ENCODE measurements around the gene IQGAP2.
A peak's percentile ranks its signal among the peaks of the same experiment; 100 is the strongest.
"Not testable (repeated sequence)": the region's sequence is repeated elsewhere in the genome, so short reads cannot be mapped to it uniquely, and the experiment has no call there.

The IQGAP2 gene

DNA sequence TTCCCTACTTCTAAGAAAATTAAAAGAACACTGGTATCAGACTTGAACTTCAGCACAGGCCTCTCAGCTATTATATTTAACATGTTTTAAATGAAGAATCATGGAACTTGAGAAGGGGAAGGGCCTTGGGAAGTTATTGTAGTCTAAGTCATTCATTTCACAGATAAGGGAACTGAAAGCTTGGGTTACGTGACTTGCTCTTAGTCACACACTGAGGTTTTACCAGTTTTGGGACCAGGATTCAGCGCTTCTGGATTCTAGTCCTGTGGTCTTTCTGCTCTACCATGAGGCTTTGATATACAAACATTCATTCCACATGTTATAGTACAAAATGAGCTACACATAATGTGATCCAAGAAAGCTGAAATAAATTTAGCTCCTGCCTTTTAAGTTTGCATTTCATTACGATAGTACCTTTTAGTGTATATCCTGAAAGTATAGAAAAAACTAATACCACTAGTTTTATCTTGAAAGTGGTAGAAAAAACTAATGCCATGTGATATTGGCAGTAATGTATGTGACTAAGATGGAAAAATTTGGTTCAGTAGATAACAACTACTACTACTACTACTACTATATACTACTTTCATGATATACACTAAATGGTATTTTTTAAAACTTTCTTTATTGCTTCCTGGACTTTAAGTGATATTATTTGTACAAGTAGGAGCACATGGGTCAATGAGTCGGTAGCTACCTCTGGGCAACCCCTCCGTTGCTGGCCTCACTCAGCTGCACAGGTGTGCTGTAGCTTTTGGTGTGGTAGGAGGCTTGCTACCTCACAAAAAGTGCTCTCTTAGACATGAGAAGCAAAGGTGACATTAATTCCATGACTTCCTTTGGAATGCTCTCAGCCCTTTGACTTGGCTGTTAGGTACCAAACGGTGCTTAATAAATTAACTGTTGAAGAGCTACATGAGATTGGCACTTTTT lies 179.4 kb downstream of the IQGAP2 start:
- DNase-seq, result no peak

DNA sequence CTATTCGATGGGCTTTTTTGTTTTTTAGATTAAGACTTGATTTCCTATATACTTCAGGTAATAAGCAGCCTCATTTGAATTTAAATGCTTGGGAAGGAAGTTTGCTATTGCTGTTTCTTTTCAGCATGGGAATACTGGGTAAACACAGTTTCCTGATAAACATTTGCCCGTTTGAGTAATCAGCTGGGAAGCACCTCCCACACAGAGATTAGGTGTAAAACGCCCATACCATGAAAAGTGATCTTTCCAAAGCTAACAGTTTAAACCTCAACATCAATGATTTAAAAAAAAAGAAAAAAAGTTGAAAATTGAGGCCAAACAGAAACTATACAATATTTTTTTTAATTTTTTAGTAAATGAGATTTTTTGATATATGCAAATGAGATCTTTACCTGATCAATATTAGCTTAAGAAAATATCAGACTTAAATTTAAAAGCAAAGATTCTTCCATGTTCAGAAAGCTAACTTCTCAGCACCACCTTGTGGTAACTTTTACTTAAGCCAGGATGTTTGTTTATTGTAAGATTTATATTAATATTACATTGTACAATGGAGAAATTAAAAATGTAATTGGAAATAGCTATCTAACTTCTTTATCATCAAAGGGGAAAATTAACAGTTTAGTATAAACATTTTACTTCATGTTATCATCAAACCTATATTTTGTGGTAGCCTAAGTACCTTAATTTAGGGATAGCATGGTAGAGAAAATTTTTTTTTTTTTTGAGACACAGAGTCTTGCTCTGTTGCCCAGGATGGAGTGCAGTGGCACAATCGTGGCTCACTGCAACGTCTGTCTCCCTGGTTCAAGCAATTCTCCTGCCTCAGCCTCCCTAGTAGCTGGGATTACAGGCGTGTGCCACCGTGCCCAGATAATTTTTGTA lies 180.3 kb downstream of the IQGAP2 start:
- no peak for DNase-seq

DNA sequence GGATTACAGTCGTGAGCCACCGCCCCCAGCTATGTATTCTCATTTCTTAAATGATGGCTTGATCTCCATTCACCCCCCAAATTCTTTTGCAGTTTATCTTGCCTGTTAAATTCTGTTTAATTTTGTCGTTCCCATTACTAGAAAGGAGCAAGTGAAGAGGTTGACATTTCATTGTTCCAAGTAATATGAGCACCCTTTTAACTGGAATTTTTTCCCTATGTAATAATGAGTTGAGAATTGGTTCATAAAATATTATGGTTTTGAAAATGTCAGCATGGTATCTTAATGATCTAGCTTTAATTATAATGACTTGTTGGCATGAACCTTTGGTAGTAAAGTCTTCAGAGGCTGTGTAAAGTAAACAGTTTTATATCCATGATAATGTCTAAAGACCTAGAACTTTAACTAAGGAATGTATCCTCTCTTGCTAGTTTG lies 182.7 kb downstream of the IQGAP2 start:
- DNase-seq, result no peak

DNA sequence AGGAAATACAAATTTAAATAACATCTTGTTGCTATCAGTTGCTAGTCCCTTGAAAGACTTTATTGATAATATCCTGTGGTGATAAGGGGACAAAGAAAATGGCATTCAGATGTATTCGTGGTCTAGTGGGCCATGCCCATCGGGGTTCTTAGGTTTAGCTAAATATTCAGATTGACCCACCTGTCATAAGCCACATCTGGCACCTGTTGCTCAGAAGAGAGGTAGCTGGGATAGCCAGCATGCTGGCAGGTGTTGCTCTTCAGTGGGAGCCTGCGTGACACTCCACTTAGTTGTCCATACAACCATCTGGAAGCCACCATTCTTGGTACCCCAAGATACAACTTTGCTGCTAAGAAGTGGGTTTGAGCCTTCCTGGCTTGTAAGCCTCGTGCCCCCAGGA lies 183.4 kb downstream of the IQGAP2 start:
- no peak for DNase-seq

DNA sequence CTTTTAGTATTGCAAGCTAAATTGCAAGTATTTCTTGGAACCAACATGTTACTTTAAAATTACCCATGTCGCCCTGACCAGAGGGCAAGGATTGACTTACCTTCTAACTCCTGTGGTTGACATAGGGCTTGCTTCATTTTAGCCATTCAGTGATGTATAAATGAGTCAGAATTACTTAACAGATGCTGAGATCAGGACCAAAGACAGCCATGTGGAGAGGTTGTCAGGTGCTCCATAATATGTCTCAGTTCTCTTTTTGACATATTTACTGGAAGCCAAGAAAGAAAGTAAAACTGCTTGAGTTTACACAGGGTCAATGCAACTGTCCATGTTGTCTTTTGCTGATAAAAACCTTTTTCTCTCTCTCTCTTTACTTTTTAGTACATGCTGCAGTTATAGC lies 186.9 kb downstream of the IQGAP2 start:
- DNase-seq, result no peak

DNA sequence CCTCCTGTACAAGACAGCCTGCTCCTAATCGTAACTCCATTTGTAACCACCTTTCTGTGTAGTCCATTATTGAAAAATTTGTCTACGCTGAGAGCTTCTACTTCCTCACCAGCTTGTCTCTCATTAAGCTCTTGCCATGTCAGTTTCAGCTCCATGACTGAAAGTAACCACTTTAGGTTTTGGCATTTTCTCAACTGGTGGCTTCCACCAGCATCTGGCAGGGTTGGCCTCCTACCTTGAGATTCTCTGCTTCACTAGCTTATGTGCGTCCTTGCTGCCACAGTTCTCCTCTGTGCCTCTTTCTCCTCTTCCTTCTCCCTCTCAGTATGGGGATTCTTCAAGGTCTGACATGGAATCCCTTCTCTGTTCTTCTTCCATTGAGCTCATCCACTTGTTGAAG lies 188.3 kb downstream of the IQGAP2 start:
- DNase-seq, result no peak

DNA sequence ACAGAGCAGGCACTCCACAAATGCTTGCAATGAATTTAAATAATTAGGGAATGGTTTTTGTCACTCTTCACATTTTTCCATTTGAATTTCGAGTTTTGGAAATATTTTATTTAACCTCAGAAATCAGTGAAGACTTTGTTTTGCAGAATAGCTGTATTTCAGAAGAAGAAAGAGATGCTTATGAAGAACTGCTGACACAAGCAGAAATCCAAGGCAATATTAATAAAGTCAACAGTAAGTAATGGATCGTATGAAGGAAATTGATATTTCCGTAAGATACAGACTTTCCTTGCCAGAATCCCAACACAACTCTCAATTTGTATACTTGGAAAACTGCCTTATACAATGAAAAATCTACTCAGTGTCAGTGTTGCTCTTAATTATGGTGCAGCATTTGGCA lies 189.6 kb downstream of the IQGAP2 start:
- DNase-seq, result no peak

DNA sequence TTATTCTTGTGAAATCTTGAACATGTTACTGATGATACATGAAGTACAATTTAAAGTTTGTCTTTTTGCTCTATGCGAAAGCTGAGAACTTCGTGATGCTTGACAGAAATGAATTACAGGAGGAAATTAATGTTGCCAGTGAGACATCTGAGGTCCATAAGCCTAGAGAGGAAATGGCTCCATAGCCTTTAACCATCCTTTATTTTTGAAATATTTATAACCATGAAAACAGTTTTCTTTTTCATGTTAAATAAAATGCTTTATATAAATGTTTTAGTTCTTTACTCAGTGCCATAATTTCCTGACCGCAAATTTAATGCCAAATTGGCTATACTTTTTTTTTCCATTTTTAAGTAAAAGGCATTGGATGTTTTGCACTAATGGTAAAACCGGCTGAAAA lies 191.0 kb downstream of the IQGAP2 start:
- DNase-seq, result no peak

DNA sequence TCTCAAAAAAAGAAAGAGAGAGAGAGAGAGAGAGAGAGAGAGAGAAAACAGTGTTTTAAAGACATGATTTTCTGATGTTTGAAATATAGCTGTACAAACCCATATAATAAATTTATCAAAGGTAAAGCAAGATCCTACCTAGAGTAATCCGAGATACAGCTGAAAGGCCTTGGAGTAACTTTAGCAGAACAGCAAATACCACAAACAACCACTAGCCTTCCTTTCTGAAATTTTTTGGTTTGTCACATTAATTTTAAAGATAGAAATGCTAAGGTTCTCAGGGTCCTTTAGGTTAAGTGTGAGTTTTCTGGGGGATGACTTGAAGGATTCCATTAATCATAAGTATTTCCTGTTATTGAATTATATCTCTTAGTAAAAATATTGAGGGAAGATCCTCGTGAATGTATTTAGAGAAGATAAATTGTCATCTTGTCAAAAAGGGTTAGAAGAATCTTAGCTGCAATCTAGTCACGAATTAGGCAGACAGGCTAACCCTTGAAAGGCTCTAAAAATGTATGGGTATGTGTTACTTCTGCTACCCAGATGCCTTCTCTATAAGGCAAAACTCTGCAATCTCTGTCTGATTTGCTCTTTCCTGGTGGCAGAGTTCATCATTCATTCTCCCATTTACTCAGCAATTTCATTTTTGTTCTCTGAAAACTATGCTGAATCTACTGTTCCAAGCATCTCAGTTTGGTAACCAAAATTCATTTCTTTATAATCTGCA lies 192.8 kb downstream of the IQGAP2 start:
- DNase-seq, result no peak

DNA sequence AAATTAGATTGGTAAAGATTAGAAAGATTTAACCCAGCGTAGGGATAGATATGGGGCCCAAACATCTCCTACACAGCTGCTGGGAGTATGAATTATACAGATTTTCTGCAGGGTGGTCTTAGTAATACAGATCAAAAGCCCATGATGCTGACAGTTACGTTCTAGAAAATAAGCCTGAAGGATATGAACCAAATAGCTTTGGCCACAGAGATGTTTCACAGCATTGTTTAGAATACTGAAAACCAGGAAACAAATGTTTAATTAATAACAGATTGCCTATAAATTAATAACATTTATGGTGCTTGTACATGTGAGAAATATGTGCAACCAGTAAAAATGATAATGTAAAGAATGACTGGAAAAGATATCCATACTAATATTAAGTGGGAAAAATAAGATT lies 195.4 kb downstream of the IQGAP2 start:
- no peak for DNase-seq

DNA sequence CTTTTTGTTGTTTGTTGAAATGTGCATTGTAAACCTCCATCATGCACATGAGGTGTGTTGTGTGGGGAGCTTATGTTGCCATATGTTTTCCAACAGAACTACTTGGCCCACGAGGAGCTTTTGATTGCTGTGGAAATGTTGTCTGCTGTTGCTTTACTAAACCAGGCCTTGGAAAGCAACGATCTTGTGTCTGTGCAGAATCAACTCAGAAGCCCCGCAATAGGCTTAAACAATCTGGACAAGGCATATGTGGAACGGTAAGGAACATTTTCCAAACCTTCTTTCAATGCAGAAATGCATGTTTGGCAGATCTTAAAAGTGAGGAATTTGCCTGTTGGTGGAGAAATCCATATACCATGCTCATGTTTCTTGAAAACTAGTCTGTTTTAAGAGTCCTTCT lies 197.6 kb downstream of the IQGAP2 start:
- no peak for DNase-seq

DNA sequence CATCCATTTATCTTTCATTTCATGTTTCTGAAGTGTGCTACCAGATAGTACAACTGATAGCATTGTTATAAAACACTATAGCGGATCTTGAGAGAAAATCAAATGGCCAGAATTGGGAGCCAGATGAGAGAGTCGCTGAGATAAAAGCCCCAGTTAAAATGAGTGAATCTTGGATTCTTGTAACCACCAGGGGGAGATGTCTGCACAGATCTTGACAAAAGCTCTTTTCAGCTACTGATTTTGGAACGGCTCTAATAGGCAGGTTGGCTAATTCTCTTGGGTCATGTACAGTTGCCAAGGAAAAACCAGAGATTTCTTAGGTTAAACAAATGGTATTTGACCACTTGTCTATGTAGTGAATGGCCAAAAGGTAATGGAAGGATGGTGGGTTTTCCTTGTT lies 198.4 kb downstream of the IQGAP2 start:
- peak; percentile 8 for DNase-seq

DNA sequence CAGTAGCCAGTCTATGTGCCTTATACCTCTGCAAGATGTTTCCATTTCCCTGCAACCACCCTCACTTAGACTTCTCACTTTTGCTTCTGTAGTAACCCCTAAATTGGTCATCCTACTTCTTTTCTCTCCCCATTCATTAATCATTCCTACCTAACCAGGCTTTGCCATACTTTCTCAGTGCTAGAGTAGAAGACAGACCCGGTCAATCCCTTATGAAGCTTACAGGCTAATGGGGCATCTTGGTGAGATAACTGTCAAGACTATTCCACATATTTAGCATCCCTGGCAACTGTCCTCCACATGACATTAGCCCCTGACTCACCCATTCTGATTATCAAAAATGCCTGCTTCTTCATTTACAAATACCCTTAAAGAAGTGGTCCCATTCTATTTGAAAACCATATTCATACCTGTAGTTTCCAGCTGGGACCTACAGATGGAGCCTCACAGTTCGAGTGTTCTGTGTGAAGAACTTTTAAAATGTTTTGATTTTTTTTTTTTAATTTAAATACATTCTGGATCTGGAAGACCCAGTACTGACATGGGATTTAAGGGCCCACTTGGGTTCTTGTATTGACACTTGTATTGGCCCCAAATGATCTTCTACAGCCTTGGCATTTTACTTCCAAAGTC lies 199.1 kb downstream of the IQGAP2 start:
- DNase-seq, result no peak

DNA sequence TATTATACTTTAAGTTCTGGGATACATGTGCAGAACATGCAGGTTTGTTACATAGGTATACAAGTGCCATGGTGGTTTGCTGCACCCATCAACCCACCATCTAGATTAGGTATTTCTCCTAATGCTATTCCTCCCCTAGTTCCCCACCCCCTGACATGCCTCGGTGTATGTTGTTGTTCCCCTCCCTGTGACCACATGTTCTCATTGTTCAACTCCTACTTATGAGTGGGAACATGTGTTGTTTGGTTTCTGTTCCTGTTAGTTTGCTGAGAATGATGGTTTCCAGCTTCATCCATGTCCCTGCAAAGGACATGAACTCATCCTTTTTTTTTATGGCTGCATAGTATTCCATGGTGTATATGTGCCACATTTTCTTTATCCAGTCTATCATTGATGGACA lies 200.9 kb downstream of the IQGAP2 start:
- DNase-seq, result not testable (repeated sequence)

DNA sequence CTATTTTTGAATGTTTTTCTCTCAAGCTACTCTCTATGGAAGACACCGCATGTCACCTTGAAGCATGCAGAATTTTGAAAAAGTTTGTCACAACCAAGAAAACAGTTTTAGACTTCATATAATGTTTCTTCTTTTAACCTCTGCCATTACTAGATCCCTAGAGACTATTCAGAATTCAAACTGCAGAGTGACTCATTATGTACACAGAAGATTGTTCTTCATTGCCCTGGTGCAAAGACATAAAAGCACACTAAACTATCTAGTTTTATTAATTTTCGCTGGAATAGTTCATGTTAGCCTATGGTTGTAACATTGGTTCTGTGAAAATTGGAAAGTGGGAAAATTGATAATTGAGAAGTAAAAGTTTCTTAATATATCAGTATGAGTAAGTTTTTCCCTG lies 201.8 kb downstream of the IQGAP2 start:
- no peak for DNase-seq

DNA sequence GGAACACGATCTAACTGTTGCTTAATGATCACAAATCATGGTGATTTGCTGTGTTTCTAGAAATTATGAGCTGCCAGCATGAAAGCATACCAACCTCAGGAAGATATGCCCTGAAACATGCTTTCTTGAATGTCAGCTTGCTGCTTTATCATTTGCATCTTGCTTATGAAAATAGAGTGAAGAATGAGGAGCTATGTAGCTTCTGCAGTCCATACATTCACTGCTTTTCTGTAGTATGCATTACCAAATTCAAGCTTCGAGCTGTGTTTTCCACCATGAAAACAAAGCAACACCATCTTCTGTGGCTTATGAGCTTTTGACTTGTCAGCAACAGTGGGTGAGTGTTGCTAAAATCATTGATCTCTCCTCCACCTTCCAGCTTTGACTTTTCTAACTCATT lies 203.6 kb downstream of the IQGAP2 start:
- DNase-seq, result no peak

DNA sequence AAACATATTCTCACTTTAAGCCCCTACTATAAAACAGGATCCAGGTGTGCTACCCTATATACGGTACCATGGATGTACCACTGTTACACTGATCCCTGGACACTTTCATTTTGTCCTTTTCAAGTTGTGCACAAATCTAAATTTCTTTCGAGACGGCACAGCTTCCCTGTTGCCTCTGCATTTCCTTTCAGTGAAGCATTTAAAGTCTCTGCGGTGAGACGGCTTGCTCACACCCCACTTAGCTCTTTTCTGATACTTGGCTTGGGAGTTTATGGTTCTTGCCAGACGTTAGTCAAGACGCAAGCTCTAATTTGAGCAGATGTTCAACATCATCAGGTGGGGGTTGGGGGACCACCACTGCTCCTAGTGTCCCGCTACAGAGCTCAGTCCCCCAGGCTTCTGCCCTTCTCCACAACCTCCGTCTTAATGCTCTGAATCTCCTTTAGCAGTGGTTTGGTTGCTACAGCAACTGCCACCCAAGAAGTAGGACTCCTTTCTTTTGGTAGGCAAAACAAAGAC lies 204.3 kb downstream of the IQGAP2 start:
- DNase-seq, result no peak

DNA sequence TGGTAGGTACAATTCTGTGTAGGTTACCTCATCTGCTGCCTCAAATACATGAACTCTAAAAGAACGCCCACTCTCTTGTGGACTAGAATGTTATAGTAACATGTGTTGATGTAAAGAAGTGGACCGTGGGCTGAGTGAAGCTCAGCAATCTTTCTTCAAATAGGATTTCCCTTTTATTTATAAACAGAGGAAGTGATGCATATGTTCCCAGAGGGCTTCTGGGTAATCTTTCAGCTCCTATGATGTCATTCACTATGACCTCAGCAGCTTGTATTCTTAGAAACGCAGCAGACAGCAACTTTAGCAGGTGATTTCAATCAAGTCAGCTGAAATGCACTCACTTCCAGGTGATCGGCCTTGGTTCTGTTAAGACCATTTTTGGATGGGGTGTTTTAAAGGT lies 205.7 kb downstream of the IQGAP2 start:
- no peak for DNase-seq

DNA sequence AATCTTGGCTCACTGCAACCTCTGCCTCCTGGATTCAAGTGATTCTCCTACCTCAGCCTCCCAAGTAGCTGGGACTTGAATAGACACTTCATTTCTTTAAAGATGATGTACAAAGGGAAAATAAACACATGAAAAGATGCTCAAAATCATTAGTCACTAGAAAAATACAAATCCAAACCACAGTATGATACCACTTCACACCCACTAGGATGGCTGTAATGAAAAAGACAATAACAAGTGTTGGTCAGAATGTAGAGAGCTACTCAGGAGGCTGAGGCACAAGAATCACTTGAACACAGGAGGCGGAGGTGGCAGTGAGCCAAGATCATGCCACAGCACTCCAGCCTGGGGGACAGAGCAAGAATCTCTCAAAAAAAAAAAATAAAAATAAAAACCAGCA lies 207.1 kb downstream of the IQGAP2 start:
- DNase-seq, result peak; percentile 73

DNA sequence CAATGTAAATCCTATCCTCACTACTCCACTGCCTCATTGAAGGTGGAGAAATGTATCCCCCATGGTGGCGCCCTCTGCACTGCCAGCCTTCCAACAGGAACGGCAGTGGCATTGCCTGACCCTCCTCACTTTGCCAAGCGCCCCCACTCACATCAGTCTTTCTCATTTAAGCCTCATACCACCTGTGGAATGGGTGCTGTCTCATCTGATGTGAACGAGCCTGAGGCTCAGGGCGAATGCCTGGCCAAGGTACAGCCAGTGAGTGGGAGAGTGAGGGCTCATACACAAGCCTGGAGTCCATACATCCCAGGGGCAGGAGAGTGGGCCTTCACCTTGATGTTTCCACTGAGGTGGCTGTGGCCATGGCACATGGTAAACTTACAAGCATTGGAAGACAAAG lies 209.9 kb downstream of the IQGAP2 start:
- no peak for DNase-seq

DNA sequence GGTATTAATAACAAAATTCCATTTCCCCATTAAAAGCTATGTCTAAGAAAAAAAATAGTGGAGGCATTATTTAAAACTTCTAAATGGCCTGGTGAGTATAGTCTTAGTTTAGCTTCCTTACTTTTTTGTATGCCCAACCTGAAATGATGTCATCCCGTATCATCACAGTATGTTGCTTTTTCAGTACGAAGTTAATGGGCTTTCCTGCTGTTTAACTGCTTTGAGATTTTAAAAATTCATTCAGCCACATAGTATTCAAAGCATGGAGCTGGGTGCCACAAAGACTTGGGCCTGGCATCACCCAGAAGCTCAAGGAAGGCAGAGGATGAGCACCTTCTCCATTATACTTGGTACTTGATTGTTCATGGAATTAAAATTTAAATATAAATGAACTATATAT lies 212.7 kb downstream of the IQGAP2 start:
- DNase-seq, result no peak

DNA sequence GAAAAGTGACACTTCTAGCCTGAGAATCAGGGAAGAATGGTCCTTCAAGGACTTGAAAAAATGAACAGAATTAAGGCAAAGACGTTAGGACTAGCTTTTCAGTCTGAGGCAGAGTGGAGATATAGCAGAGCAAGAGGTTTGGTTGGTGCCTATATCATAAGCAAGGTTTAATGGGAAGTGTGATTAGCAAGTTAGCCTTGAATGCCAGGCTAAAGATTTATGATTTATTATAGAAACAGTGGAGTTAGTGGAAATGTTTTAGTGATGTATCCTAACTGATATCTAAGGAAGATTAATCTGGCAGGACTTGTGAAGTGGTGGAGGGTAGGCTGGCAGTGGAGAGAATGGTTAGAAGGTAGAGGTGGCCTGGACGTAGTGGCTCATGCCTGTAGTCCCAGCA lies 213.1 kb downstream of the IQGAP2 start:
- DNase-seq, result no peak

DNA sequence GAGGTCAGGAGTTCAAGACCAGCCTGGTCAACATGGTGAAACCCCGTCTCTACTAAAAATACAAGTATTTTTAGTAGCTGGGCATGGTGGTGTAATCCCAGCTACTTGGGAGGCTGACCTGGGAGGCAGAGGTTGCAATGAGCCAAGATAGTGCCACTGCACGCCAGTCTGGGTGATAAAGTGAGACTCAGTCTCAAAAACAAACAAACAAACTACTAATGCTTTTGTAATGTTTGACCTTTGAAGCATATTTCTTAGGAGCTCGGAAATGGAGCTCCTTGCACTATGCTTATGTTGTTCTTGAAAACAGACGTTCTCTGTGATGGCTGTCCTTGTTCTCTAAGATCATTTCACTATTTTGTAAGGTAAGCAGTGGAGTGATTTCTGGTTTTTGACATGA lies 214.1 kb downstream of the IQGAP2 start:
- no peak for DNase-seq

All from NCI-H2029 treated with DMSO at 0.1 percent for 48 hours (cell line).